DOHH2 (cell line): Measurements from ENCODE around the gene ARHGEF7.

Experiments
- CTCF ChIP-seq: fragments of 200-600 bp; sonication (generic); IDR thresholded peaks from one replicate; pipeline ENCODE4 v1.5.1; 2014; ENCODE audit warnings: antibody characterized with exemption, mild to moderate bottlenecking, low read depth, low read length; ENCODE audit not compliant: poor library complexity, severe bottlenecking
- EZH2phosphoT487 ChIP-seq: fragments of 200-600 bp; sonication (generic); IDR thresholded peaks from 2 replicates; pipeline ENCODE4 v1.6.1; 2017; ENCODE audit warnings: borderline replicate concordance, mild to moderate bottlenecking, antibody characterized with exemption, low read length, moderate library complexity, mixed read lengths

DNA sequence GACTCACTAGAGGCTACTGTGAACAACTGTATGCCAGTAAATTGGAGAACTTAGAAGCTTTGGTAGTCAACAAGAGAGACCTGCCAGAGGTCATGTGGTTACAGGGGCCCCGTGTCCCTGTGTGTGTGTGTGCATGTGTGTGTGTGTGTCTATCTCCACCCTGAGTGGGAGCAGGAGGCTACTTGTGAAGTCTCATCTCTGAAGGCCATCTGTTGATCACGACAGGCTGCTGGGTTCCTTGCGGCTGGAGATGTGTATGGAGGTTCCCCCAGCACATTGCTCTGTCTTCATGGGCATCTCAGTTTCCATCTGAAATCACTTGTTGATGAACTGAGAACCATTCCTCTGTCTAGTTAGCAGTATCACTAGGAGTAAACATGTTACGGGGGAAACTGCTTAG, 147.2 kb downstream of the ARHGEF7 start:
- TF ChIP-seq CTCF: no peak
- no peak for TF ChIP-seq EZH2phosphoT487
